GM12878 (cell line): ENCODE measurements around the gene ANKRD13B. TPM values are rescaled to one million over a fixed set of nuclear protein-coding genes. Genes with fewer than 3 reads are reported as not detected.

Experiments used
- BACH1 ChIP-seq: fragments of 450-650 bp; IDR thresholded peaks from 2 replicates; pipeline ENCODE4 v1.6.1; 2017; ENCODE audit warnings: mild to moderate bottlenecking, borderline replicate concordance
- CBFB ChIP-seq: IDR thresholded peaks from 2 replicates; pipeline ENCODE4 v1.6.1; 2016; ENCODE audit warnings: antibody characterized with exemption, low read depth
- CEBPB ChIP-seq, 2 experiments: fragments of 150-350 bp in 1 of 2; IDR thresholded peaks; 2 replicates each; pipeline ENCODE4 v1.6.1; 2012 to 2014; ENCODE audit warnings: low read depth in 2 of 2, low read length in 2 of 2, borderline replicate concordance in 1 of 2, inconsistent platforms in 1 of 2
- CHD2 ChIP-seq: IDR thresholded peaks from 2 replicates; pipeline ENCODE4 v1.6.1; 2011; ENCODE audit warnings: low read depth, low read length, improper control_type of control experiment, borderline replicate concordance
- FOXK2 ChIP-seq: fragments of 450-650 bp; IDR thresholded peaks from 2 replicates; pipeline ENCODE4 v1.6.1; 2017; ENCODE audit warnings: mild to moderate bottlenecking, moderate library complexity
- HDGF ChIP-seq: fragments of 450-650 bp; IDR thresholded peaks from 2 replicates; pipeline ENCODE4 v1.6.1; 2016; ENCODE audit warnings: antibody characterized with exemption
- IRF4 ChIP-seq: IDR thresholded peaks from 2 replicates; pipeline ENCODE4 v1.6.1; 2011; ENCODE audit warnings: low read depth, low read length
- NFIC ChIP-seq: IDR thresholded peaks from 2 replicates; pipeline ENCODE4 v1.6.1; 2012; ENCODE audit warnings: low read depth, mild to moderate bottlenecking, inconsistent platforms, low read length, moderate library complexity
- RUNX3 ChIP-seq: IDR thresholded peaks from 2 replicates; pipeline ENCODE4 v1.6.1; 2012; ENCODE audit warnings: low read length, inconsistent platforms
- SIX5 ChIP-seq: IDR thresholded peaks from 2 replicates; pipeline ENCODE4 v1.6.1; 2011; ENCODE audit warnings: mild to moderate bottlenecking, low read depth, low read length, moderate library complexity; ENCODE audit not compliant: severe bottlenecking
- SREBF2 ChIP-seq: IDR thresholded peaks from 2 replicates; pipeline ENCODE4 v1.6.1; 2012; ENCODE audit warnings: mild to moderate bottlenecking, low read length
- STAT3 ChIP-seq: IDR thresholded peaks from 2 replicates; pipeline ENCODE4 v1.6.1; 2011; ENCODE audit warnings: low read depth, low read length, improper control_type of control experiment
- polyA plus RNA-seq, 11 experiments: library from polyadenylated mRNA; depleted of rRNA in 4 of 11; unstranded in 6 of 11; stranded (reverse) in 5 of 11; fragments of >200 nt; fragmentation: Nextera tagmentation in 4 of 11; fragmentation: Illumina TruSeq in 1 of 11; extraction: Ambion mirVana in 4 of 11; extraction: Trizol in 1 of 11; gene quantifications; 1 replicate in 1 of 11; 2 replicates in 10 of 11; pipeline versions ENCODE4 v1.2.1 to v1.2.3, GENCODE V29; 2011 to 2016; ENCODE audit warnings: inconsistent platforms in 2 of 11, missing spikeins in 2 of 11, low read depth in 1 of 11
- total RNA-seq, 4 experiments: library from RNA; depleted of rRNA in 3 of 4; stranded (reverse); fragments of >200 nt in 3 of 4; fragmentation: Illumina TruSeq in 1 of 4; extraction: Trizol in 1 of 4; gene quantifications; 2 replicates each; pipeline versions ENCODE4 v1.2.1 to v1.2.3, GENCODE V29; 2013 to 2021
- TF ChIP-seq, protein P1 (sequence below): fragments of 450-650 bp; IDR thresholded peaks from 2 replicates; pipeline ENCODE4 v1.6.1; 2016; ENCODE audit warnings: mild to moderate bottlenecking
- TF ChIP-seq, protein P2 (sequence below): fragments of 450-650 bp; IDR thresholded peaks from 2 replicates; pipeline ENCODE4 v1.6.1; 2018; ENCODE audit warnings: borderline replicate concordance, mild to moderate bottlenecking; ENCODE audit not compliant: partially characterized antibody
- TF ChIP-seq, protein P3 (sequence below): IDR thresholded peaks from 2 replicates; pipeline ENCODE4 v1.6.1; 2011; ENCODE audit warnings: borderline replicate concordance, low read depth, mild to moderate bottlenecking, moderate library complexity, low read length; ENCODE audit not compliant: insufficient read depth, poor library complexity, severe bottlenecking
- TF ChIP-seq, protein P4 (sequence below): IDR thresholded peaks from 2 replicates; pipeline ENCODE4 v1.6.1; 2011; ENCODE audit warnings: low read depth, low read length, improper control_type of control experiment, borderline replicate concordance
- TF ChIP-seq, protein P5 (sequence below): fragments of 450-650 bp; conservative IDR thresholded peaks from 2 replicates; pipeline ENCODE4 v1.6.1; 2017; ENCODE audit warnings: mild to moderate bottlenecking, moderate library complexity

The ANKRD13B gene
- total and polyA plus RNA-seq, 10 of the 15 experiments (the other 5 are each of a cell fraction or from before 2014, with no cell fraction given) = 0.18 to 15.0 (median 2.8) TPM

DNA sequence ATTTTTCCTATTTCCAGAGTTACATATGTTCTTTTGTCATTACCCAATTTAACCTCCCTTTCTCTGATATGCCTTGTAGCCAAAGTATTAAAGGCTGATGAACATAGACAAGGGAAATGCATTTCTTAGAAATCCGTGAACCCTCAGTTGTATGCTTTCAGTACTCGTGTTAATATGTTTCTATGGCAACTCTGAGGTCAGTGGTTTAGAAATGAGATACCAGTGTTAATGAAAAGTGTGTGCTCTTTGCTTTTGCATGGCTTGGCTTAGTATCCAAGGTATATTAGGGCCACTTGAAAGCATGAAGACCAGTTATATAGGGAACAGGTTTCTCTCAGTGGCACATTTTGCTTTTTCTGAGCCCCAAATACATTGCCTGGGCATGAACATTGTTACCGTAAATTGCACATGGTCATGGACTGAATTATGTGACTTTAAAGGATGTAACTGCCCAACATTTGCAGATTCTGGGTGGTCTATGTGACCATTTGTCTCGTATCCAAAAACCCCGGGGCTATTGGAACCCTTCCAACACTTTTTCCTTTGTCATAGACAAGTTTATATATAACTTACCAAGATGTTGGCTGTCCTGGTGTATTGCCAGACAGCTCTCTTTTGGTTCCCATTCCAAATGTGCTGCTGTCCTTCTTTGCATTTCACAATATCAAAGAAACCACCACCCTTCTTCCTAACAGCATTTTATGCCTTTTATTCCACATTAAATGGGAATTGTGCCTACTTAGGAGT, 43.6 kb upstream of the ANKRD13B start (continued):
- TF ChIP-seq, protein P1, sequence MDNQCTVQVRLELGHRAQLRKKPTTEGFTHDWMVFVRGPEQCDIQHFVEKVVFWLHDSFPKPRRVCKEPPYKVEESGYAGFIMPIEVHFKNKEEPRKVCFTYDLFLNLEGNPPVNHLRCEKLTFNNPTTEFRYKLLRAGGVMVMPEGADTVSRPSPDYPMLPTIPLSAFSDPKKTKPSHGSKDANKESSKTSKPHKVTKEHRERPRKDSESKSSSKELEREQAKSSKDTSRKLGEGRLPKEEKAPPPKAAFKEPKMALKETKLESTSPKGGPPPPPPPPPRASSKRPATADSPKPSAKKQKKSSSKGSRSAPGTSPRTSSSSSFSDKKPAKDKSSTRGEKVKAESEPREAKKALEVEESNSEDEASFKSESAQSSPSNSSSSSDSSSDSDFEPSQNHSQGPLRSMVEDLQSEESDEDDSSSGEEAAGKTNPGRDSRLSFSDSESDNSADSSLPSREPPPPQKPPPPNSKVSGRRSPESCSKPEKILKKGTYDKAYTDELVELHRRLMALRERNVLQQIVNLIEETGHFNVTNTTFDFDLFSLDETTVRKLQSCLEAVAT = 0 out of 2 replicates have a peak, but pooled peaks have one; percentile 36
- TF ChIP-seq CBFB (no peak), SIX5 (no peak), SREBF2 (no peak), CHD2 (no peak), IRF4 (peak; percentile 47; the same call in 1 of the 2 replicates), HDGF (no peak), CEBPB (IDR thresholded peaks at IDR 0.05; ENCODE audit: borderline replicate concordance in 1 of 2, low read depth in 2 of 2, low read length in 2 of 2) (no peak), BACH1 (no peak), FOXK2 (no peak), NFIC (no peak), STAT3 (no peak), RUNX3 (peak; percentile 61; the same call in 1 of the 2 replicates)
- TF ChIP-seq, protein P2, sequence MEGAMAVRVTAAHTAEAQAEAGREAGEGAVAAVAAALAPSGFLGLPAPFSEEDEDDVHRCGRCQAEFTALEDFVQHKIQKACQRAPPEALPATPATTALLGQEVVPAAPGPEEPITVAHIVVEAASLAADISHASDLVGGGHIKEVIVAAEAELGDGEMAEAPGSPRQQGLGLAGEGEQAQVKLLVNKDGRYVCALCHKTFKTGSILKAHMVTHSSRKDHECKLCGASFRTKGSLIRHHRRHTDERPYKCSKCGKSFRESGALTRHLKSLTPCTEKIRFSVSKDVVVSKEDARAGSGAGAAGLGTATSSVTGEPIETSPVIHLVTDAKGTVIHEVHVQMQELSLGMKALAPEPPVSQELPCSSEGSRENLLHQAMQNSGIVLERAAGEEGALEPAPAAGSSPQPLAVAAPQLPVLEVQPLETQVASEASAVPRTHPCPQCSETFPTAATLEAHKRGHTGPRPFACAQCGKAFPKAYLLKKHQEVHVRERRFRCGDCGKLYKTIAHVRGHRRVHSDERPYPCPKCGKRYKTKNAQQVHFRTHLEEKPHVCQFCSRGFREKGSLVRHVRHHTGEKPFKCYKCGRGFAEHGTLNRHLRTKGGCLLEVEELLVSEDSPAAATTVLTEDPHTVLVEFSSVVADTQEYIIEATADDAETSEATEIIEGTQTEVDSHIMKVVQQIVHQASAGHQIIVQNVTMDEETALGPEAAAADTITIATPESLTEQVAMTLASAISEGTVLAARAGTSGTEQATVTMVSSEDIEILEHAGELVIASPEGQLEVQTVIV = no peak
- TF ChIP-seq, protein P3, sequence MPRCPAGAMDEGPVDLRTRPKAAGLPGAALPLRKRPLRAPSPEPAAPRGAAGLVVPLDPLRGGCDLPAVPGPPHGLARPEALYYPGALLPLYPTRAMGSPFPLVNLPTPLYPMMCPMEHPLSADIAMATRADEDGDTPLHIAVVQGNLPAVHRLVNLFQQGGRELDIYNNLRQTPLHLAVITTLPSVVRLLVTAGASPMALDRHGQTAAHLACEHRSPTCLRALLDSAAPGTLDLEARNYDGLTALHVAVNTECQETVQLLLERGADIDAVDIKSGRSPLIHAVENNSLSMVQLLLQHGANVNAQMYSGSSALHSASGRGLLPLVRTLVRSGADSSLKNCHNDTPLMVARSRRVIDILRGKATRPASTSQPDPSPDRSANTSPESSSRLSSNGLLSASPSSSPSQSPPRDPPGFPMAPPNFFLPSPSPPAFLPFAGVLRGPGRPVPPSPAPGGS = no peak
- TF ChIP-seq, protein P4, sequence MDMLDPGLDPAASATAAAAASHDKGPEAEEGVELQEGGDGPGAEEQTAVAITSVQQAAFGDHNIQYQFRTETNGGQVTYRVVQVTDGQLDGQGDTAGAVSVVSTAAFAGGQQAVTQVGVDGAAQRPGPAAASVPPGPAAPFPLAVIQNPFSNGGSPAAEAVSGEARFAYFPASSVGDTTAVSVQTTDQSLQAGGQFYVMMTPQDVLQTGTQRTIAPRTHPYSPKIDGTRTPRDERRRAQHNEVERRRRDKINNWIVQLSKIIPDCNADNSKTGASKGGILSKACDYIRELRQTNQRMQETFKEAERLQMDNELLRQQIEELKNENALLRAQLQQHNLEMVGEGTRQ = no peak
- TF ChIP-seq, protein P5, sequence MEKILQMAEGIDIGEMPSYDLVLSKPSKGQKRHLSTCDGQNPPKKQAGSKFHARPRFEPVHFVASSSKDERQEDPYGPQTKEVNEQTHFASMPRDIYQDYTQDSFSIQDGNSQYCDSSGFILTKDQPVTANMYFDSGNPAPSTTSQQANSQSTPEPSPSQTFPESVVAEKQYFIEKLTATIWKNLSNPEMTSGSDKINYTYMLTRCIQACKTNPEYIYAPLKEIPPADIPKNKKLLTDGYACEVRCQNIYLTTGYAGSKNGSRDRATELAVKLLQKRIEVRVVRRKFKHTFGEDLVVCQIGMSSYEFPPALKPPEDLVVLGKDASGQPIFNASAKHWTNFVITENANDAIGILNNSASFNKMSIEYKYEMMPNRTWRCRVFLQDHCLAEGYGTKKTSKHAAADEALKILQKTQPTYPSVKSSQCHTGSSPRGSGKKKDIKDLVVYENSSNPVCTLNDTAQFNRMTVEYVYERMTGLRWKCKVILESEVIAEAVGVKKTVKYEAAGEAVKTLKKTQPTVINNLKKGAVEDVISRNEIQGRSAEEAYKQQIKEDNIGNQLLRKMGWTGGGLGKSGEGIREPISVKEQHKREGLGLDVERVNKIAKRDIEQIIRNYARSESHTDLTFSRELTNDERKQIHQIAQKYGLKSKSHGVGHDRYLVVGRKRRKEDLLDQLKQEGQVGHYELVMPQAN = no peak
